Measurements from ENCODE around the gene PAX8.

The PAX8 gene

DNA sequence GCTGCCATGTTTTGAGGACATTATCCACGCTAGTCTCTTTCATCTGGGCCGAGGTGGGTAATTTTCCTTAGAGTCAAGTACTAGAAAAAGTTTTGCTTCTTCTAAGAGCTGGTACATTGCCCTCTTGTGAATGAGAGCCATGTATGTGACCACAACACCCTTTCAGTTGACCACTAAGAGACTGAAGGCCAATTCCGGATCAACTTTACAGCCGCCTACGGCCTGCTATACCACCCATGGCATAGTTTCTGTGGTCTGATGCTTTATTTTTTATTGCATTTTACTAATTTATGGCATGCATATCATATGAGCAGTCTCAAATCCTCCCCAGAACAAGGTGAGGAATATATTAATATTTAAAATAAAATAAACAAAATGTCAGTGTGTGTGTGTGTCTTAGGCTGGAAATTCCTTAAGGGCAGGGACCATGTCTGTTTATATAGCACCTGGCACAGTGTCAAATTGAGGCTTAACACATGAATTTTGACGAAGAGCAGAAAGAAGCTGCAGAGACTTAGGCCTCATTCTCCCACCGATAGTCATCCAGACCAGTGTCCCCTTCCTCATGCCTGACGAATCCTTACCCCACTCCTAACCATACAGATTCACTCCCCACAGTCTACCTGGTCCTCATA is 69.6 kb downstream of the PAX8 start:
- Histone ChIP-seq H3K27me3 (replicated peaks; ENCODE audit: control insufficient read depth, insufficient read depth, low read length) (no peaks in the 10 kb centered on the region), H3K4me3 (ENCODE audit: low read length) (no peak overlapping the region), H3K9ac (ENCODE audit: low read length) (no peak overlapping the region), H3K36me3 (ENCODE audit: control insufficient read depth, insufficient read depth, low read length, severe bottlenecking) (no peaks in the 10 kb centered on the region), H3K9me3 (ENCODE audit: control insufficient read depth, low read length) (no peaks in the 10 kb centered on the region), H3K4me1 (ENCODE audit: control insufficient read depth, insufficient read depth, low read length) (peaks cover 18% of the 10 kb centered on the region)
- DNase-seq (ENCODE audit: low read depth): peak; percentile 70

DNA sequence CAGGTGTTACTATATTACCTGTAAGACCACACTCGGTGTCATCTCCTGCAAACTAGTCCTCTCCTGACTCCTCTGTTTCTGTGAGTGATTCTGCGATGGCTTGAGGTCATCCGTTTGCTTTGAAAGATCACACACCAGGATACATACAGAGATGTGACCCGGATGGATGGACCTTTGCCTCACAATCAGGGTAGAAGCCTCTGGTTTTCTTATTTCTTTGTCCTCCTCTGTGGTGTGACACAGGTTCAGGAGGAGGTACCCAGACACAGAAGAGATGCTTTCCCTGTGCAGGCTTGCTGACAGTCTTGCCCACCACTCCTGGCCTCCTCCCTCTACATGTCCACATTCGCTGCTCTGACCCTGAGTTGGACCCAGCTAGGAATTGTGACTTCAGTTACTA is 70.3 kb downstream of the PAX8 start:
- no peak overlapping the region for H3K9ac ChIP-seq (ENCODE audit: low read length)
- H3K4me3 ChIP-seq (ENCODE audit: low read length): no peak overlapping the region
- peaks cover 18% of the 10 kb centered on the region for H3K4me1 ChIP-seq (ENCODE audit: control insufficient read depth, insufficient read depth, low read length)
- no peak for DNase-seq (ENCODE audit: low read depth)
- H3K9me3 ChIP-seq (ENCODE audit: control insufficient read depth, low read length): no peaks in the 10 kb centered on the region
- H3K27me3 ChIP-seq (replicated peaks; ENCODE audit: control insufficient read depth, insufficient read depth, low read length): no peaks in the 10 kb centered on the region
- H3K36me3 ChIP-seq (ENCODE audit: control insufficient read depth, insufficient read depth, low read length, severe bottlenecking): no peaks in the 10 kb centered on the region

DNA sequence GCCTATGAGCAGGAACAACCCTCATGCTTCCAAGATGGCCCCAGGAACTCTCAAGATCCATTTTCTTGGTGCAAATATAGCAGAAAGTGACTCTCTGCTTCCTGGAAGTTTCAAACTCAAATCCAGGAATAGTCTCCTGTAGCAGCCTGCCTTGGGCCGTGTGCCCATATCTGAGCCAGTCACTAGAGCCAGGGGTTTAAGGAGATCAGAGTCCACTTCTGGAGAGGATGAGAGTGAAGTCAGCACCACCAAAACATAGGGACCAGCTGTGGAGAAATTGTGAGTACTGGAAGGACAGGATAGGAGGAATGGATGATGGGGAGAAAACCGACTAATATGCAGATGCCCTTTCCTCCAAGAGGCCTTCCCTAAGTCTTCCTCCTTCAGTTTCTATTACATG is 71.7 kb downstream of the PAX8 start:
- no peaks in the 10 kb centered on the region for H3K9me3 ChIP-seq (ENCODE audit: control insufficient read depth, low read length)
- no peaks in the 10 kb centered on the region for H3K36me3 ChIP-seq (ENCODE audit: control insufficient read depth, insufficient read depth, low read length, severe bottlenecking)
- H3K4me1 ChIP-seq (ENCODE audit: control insufficient read depth, insufficient read depth, low read length): peaks cover 15% of the 10 kb centered on the region
- H3K9ac ChIP-seq (ENCODE audit: low read length): no peak overlapping the region
- no peaks in the 10 kb centered on the region for H3K27me3 ChIP-seq (replicated peaks; ENCODE audit: control insufficient read depth, insufficient read depth, low read length)
- DNase-seq (ENCODE audit: low read depth): no peak
- no peak overlapping the region for H3K4me3 ChIP-seq (ENCODE audit: low read length)

DNA sequence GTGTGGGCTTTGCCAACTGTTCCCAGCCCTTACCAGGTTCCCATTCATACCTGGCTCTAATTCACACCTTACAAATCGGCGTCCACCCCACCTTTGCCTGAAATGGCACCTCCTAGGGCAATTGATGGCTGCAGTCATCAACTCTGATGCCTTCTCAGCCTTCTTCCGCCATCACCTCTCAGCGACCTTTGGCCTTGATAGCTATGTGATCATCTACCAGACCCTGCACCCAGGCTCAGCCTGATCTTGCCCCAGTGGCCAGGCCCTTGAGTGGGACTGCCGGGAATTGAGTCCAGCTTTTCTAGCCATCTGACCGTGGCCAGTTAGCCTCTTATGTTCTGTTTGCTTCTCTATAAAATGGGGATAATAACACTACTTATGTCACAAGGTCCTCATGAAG is 72.5 kb downstream of the PAX8 start:
- no peaks in the 10 kb centered on the region for H3K27me3 ChIP-seq (replicated peaks; ENCODE audit: control insufficient read depth, insufficient read depth, low read length)
- no peaks in the 10 kb centered on the region for H3K36me3 ChIP-seq (ENCODE audit: control insufficient read depth, insufficient read depth, low read length, severe bottlenecking)
- peaks cover 7% of the 10 kb centered on the region for H3K4me1 ChIP-seq (ENCODE audit: control insufficient read depth, insufficient read depth, low read length)
- no peak for DNase-seq (ENCODE audit: low read depth)
- no peak overlapping the region for H3K9ac ChIP-seq (ENCODE audit: low read length)
- H3K9me3 ChIP-seq (ENCODE audit: control insufficient read depth, low read length): no peaks in the 10 kb centered on the region
- no peak overlapping the region for H3K4me3 ChIP-seq (ENCODE audit: low read length)

DNA sequence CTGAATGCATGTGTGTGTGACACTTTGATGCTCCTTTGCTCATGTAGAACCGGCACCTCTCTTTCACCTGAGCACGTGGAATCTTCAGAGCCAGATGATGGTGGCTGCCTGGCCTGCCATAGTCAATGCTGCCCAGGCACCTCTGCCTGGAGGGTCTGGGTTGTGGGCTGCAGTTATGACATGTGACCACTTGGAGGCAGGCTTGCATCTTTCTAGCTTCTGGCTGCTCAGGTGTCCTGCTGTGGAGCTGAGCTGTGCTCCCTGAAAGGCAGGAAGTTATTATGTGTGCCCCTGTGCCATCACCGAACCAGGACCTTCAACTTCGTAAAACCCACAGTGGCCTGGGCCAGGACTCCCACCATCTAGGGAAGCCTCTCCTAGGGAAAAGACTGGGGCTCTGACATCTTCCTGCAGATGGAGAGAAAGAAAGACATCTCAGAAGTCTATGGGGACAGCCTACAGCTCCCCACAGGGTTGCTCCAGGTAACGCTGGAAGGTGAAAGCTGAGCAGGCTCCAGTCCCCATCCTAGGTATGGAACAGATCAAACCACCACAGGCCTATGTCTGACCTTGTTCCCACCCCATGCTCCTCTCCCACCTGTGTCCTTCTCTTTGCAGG is 74.7 kb downstream of the PAX8 start:
- Histone ChIP-seq H3K9ac (ENCODE audit: low read length) (no peak overlapping the region), H3K9me3 (ENCODE audit: control insufficient read depth, low read length) (no peaks in the 10 kb centered on the region), H3K27me3 (replicated peaks; ENCODE audit: control insufficient read depth, insufficient read depth, low read length) (no peaks in the 10 kb centered on the region), H3K4me3 (ENCODE audit: low read length) (no peak overlapping the region), H3K36me3 (ENCODE audit: control insufficient read depth, insufficient read depth, low read length, severe bottlenecking) (no peaks in the 10 kb centered on the region), H3K4me1 (ENCODE audit: control insufficient read depth, insufficient read depth, low read length) (peaks cover 4% of the 10 kb centered on the region)
- DNase-seq (ENCODE audit: low read depth): peak; percentile 83

- Histone ChIP-seq H3K4me3 (ENCODE audit: low read length) (no peak overlapping the region), H3K9ac (ENCODE audit: low read length) (no peak overlapping the region), H3K9me3 (ENCODE audit: control insufficient read depth, low read length) (no peaks in the 10 kb centered on the region), H3K27me3 (replicated peaks; ENCODE audit: control insufficient read depth, insufficient read depth, low read length) (no peaks in the 10 kb centered on the region), H3K4me1 (ENCODE audit: control insufficient read depth, insufficient read depth, low read length) (peaks cover 4% of the 10 kb centered on the region), H3K36me3 (ENCODE audit: control insufficient read depth, insufficient read depth, low read length, severe bottlenecking) (no peaks in the 10 kb centered on the region)
- no peak for DNase-seq (ENCODE audit: low read depth)
Observed at GRCh38 chr2:113203217-113203530, 75.5 kb downstream of the PAX8 start.

DNA sequence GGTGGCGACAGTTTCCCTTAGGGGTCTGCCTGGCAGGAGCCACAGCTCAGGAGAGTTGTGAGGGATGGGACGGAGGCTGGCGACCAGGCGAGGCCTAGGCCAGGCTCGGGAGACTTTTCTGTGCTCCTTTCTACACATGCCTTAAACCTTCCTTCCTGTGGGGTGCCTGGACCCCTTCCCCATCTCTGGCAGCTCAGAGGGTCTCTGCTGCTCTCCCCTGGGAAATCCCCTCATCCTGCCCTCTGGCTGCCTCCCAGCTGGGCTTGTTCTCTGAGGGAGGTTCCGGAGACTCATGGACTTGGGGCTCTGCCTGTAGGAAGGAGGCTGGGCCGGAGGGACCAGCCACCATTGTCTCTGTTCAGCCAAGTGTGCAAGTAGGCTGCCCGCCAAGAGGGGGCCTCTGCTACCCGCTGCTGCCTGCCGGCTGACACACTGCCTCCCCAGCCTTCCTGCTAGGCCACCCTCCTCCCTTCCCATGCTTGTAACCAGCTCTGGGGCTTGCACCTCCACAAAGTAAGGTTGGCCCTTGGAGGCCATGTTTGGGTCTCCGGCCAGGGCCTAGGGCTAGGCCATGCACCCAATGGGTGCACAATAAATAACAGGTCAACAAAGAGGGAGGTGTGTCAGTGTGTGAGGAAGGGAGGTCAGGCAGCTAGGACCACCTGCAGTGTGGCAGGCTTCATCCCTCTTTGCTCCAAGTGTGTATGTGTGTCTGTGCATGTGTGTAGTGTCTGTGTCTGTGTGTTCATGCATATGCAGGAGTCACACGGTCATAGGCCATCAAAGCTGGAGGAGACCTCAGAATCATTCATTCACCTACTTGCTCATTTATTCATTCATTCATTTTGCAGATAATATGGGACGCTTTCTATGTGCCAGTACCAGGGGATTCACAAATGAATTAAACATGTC is 76.2 kb downstream of the PAX8 start:
- DNase-seq (ENCODE audit: low read depth): no peak
- H3K9ac ChIP-seq (ENCODE audit: low read length): no peak overlapping the region
- no peaks in the 10 kb centered on the region for H3K9me3 ChIP-seq (ENCODE audit: control insufficient read depth, low read length)
- no peak overlapping the region for H3K4me3 ChIP-seq (ENCODE audit: low read length)
- H3K36me3 ChIP-seq (ENCODE audit: control insufficient read depth, insufficient read depth, low read length, severe bottlenecking): no peaks in the 10 kb centered on the region
- no peaks in the 10 kb centered on the region for H3K27me3 ChIP-seq (replicated peaks; ENCODE audit: control insufficient read depth, insufficient read depth, low read length)
- H3K4me1 ChIP-seq (ENCODE audit: control insufficient read depth, insufficient read depth, low read length): peaks cover 4% of the 10 kb centered on the region

- H3K9ac ChIP-seq (ENCODE audit: low read length): no peak overlapping the region
- peaks cover 4% of the 10 kb centered on the region for H3K4me1 ChIP-seq (ENCODE audit: control insufficient read depth, insufficient read depth, low read length)
- no peak overlapping the region for H3K4me3 ChIP-seq (ENCODE audit: low read length)
- no peaks in the 10 kb centered on the region for H3K36me3 ChIP-seq (ENCODE audit: control insufficient read depth, insufficient read depth, low read length, severe bottlenecking)
- DNase-seq (ENCODE audit: low read depth): no peak
- H3K9me3 ChIP-seq (ENCODE audit: control insufficient read depth, low read length): no peaks in the 10 kb centered on the region
- H3K27me3 ChIP-seq (replicated peaks; ENCODE audit: control insufficient read depth, insufficient read depth, low read length): no peaks in the 10 kb centered on the region
Observed at GRCh38 chr2:113201496-113202304, 77.0 kb downstream of the PAX8 start.

- peaks cover 3% of the 10 kb centered on the region for H3K27me3 ChIP-seq (replicated peaks; ENCODE audit: control insufficient read depth, insufficient read depth, low read length)
- no peak overlapping the region for H3K4me3 ChIP-seq (ENCODE audit: low read length)
- peaks cover 4% of the 10 kb centered on the region for H3K4me1 ChIP-seq (ENCODE audit: control insufficient read depth, insufficient read depth, low read length)
- no peak overlapping the region for H3K9ac ChIP-seq (ENCODE audit: low read length)
- H3K36me3 ChIP-seq (ENCODE audit: control insufficient read depth, insufficient read depth, low read length, severe bottlenecking): no peaks in the 10 kb centered on the region
- DNase-seq (ENCODE audit: low read depth): no peak
- no peaks in the 10 kb centered on the region for H3K9me3 ChIP-seq (ENCODE audit: control insufficient read depth, low read length)
Observed at GRCh38 chr2:113200736-113201490, 77.8 kb downstream of the PAX8 start.

- Histone ChIP-seq H3K4me1 (ENCODE audit: control insufficient read depth, insufficient read depth, low read length) (peaks cover 4% of the 10 kb centered on the region), H3K9ac (ENCODE audit: low read length) (no peak overlapping the region), H3K27me3 (replicated peaks; ENCODE audit: control insufficient read depth, insufficient read depth, low read length) (peaks cover 3% of the 10 kb centered on the region), H3K9me3 (ENCODE audit: control insufficient read depth, low read length) (no peaks in the 10 kb centered on the region), H3K4me3 (ENCODE audit: low read length) (no peak overlapping the region), H3K36me3 (ENCODE audit: control insufficient read depth, insufficient read depth, low read length, severe bottlenecking) (no peaks in the 10 kb centered on the region)
- DNase-seq (ENCODE audit: low read depth): no peak
Observed at GRCh38 chr2:113200236-113200635, 78.5 kb downstream of the PAX8 start.
